Measurements from ENCODE around the gene MYH7.

- TF ChIP-seq GATA2 (IDR thresholded peaks at IDR 0.05; ENCODE audit: low read depth, low read length): no peak
- no peak for TF ChIP-seq GATA3 (IDR thresholded peaks at IDR 0.05; ENCODE audit: low read depth, low read length)
These were observed 48.5 kb downstream of the MYH7 start for GRCh38 chr14:23386999-23387398.

All from SH-SY5Y (cell line).